ENCODE data around the gene FGF14.

DNA sequence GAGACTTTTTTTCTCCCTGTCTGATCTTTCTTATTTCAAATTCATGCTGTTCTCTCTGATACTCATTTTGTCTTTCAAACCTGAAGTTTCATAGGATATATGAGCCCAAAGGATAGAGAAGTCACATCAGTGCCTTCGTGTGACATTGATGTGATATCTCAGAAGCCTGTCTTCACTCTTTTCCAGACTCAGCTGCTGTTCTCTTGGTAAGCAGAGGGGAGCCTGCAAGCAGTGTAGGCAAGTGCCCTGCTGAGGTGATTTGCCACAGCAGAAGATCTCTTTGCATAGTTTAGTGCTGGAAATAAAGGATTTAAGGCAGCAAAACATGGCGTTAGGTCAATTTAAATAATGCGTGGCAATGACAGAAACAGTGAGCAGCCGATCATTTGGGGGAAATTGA lies 602.7 kb downstream of the FGF14 start:
- TF ChIP-seq, protein P1, sequence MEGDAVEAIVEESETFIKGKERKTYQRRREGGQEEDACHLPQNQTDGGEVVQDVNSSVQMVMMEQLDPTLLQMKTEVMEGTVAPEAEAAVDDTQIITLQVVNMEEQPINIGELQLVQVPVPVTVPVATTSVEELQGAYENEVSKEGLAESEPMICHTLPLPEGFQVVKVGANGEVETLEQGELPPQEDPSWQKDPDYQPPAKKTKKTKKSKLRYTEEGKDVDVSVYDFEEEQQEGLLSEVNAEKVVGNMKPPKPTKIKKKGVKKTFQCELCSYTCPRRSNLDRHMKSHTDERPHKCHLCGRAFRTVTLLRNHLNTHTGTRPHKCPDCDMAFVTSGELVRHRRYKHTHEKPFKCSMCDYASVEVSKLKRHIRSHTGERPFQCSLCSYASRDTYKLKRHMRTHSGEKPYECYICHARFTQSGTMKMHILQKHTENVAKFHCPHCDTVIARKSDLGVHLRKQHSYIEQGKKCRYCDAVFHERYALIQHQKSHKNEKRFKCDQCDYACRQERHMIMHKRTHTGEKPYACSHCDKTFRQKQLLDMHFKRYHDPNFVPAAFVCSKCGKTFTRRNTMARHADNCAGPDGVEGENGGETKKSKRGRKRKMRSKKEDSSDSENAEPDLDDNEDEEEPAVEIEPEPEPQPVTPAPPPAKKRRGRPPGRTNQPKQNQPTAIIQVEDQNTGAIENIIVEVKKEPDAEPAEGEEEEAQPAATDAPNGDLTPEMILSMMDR (IDR thresholded peaks at IDR 0.05; ENCODE audit: insufficient read depth, low read depth, low read length), result no peak
- TF ChIP-seq EZH2 (IDR thresholded peaks at IDR 0.05; ENCODE audit: insufficient read depth, low read length), result no peak

All from astrocyte (in vitro differentiated cells and primary cell).